ENCODE results near the gene SH2D1B.

The SH2D1B gene

GRCh38 chr1:162381941-162382750 is 29.8 kb downstream of the SH2D1B start:
- DNase-seq (ENCODE audit: low read depth): no peak

GRCh38 chr1:162381383-162381782 is 30.6 kb downstream of the SH2D1B start, which contains the start of gene C1orf226:
Gene C1orf226, plus strand, starts transcription at chr1:162381728. Its CDS starts 174 bp downstream, at chr1:162381902.
- no peak for DNase-seq (ENCODE audit: low read depth)

- DNase-seq (ENCODE audit: low read depth): no peak
Measured at GRCh38 chr1:162380061-162380846, 31.7 kb downstream of the SH2D1B start.

- DNase-seq (ENCODE audit: low read depth): no peak
Measured at GRCh38 chr1:162376691-162377090, 35.2 kb downstream of the SH2D1B start, which contains the start of gene SPATA46. Gene SPATA46, minus strand, starts transcription at chr1:162376854. Its CDS starts 64 bp downstream, at chr1:162376790.

- DNase-seq (ENCODE audit: low read depth): no peak
Measured at GRCh38 chr1:162375463-162375862, 36.5 kb downstream of the SH2D1B start.

GRCh38 chr1:162374406-162374805 is 37.5 kb downstream of the SH2D1B start:
- no peak for DNase-seq (ENCODE audit: low read depth)

- DNase-seq (ENCODE audit: low read depth): peak; percentile 20
Measured at GRCh38 chr1:162373541-162374260, 38.2 kb downstream of the SH2D1B start.

GRCh38 chr1:162373072-162373427 is 38.9 kb downstream of the SH2D1B start:
- no peak for DNase-seq (ENCODE audit: low read depth)

- no peak for DNase-seq (ENCODE audit: low read depth)
Measured at GRCh38 chr1:162372159-162373071, 39.5 kb downstream of the SH2D1B start.

GRCh38 chr1:162371611-162372010 is 40.3 kb downstream of the SH2D1B start:
- DNase-seq (ENCODE audit: low read depth): peak; percentile 53

GRCh38 chr1:162370721-162371120 is 41.2 kb downstream of the SH2D1B start:
- no peak for DNase-seq (ENCODE audit: low read depth)

- DNase-seq (ENCODE audit: low read depth): no peak
Measured at GRCh38 chr1:162370161-162370560, 41.8 kb downstream of the SH2D1B start.

- DNase-seq (ENCODE audit: low read depth): no peak
Measured at GRCh38 chr1:162369571-162369970, 42.4 kb downstream of the SH2D1B start.

- DNase-seq (ENCODE audit: low read depth): no peak
Measured at GRCh38 chr1:162368451-162368850, 43.5 kb downstream of the SH2D1B start.

GRCh38 chr1:162367772-162368171 is 44.2 kb downstream of the SH2D1B start:
- no peak for DNase-seq (ENCODE audit: low read depth)

- DNase-seq (ENCODE audit: low read depth): no peak
Measured at GRCh38 chr1:162367073-162367472, 44.9 kb downstream of the SH2D1B start.

GRCh38 chr1:162366671-162367070 is 45.3 kb downstream of the SH2D1B start:
- no peak for DNase-seq (ENCODE audit: low read depth)

- DNase-seq (ENCODE audit: low read depth): no peak
Measured at GRCh38 chr1:162366149-162366548, 45.8 kb downstream of the SH2D1B start.

- DNase-seq (ENCODE audit: low read depth): no peak
Measured at GRCh38 chr1:162365284-162366020, 46.5 kb downstream of the SH2D1B start.

- no peak for DNase-seq (ENCODE audit: low read depth)
Measured at GRCh38 chr1:162364498-162364897, 47.4 kb downstream of the SH2D1B start.

- no peak for DNase-seq (ENCODE audit: low read depth)
Measured at GRCh38 chr1:162363823-162364222, 48.1 kb downstream of the SH2D1B start.

Measured in non-pigmented ciliary epithelial cell (primary cell).